ENCODE data around the gene DDX25.

- TF ChIP-seq CTCF (IDR thresholded peaks at IDR 0.05; ENCODE audit: low read depth, low read length) (no peak), MAX (IDR thresholded peaks at IDR 0.05; ENCODE audit: low read depth, low read length) (no peak)
These were observed 51.5 kb downstream of the DDX25 start for GRCh38 chr11:125955856-125956255.

All from NB4 (cell line).